Mucosa of descending colon (tissue), 3 donors: ENCODE measurements around the gene NUDT17. TPM values are rescaled to one million over a fixed set of nuclear protein-coding genes. Genes with fewer than 3 reads are reported as not detected.

Experiments
- ATAC-seq: fragments of 200-7000 bp; cut with Tn5 transposase; one replicate; pipeline ENCODE4 v1.9.1; 2020; ENCODE audit warnings: mild to moderate bottlenecking, moderate library complexity
- DNase-seq, 3 donors: peaks; one replicate each; pipeline ENCODE4 v3.0.0-alpha.2; 2020
- H3K36me3 ChIP-seq: fragments of 200-600 bp; one replicate; pipeline ENCODE4 v1.8.0; 2021; ENCODE audit warnings: low read depth, mild to moderate bottlenecking
- H3K4me1 ChIP-seq: fragments of 200-600 bp; one replicate; pipeline ENCODE4 v1.8.0; 2021; ENCODE audit warnings: low read depth, mild to moderate bottlenecking
- H3K4me3 ChIP-seq: fragments of 200-600 bp; one replicate; pipeline ENCODE4 v1.8.0; 2021; ENCODE audit warnings: mild to moderate bottlenecking
- H3K9me3 ChIP-seq: fragments of 200-600 bp; one replicate; pipeline ENCODE4 v1.8.0; 2021; ENCODE audit warnings: mild to moderate bottlenecking
- intact Hi-C, 2 donors: fragments of 100-400 bp; cut with DNase I in 1 of 2; cut with micrococcal nuclease in 1 of 2; formaldehyde crosslinking; loops; one replicate each; pipeline versions ENCODE4 v1.11.0 to v1.11.1; 2022; cut with DNase I, micrococcal nuclease
- total RNA-seq, 3 donors: library from RNA; stranded (reverse); fragmentation: NEBNext Ultra II Directional in 2 of 3; extraction: Animal tissue kit (Norgen Biotek cat#: 25700) in 2 of 3; gene quantifications; one replicate each; pipeline versions ENCODE4 v1.2.1 to v1.2.4, GENCODE V29; 2021 to 2023
- TF ChIP-seq, protein P1 (sequence below): fragments of 200-600 bp; IDR thresholded peaks from one replicate; pipeline ENCODE4 v1.8.0; 2022; ENCODE audit warnings: antibody characterized with exemption, mild to moderate bottlenecking
- donor health status: DM: no; HTN: no; CAD: no; lungs with moderate emphysema.
- donor health status: DM: no; HTN: no; CAD: no.
- donor health status: DM: no; HTN: yes; CAD: no.

Gene NUDT17
- total RNA-seq, 3 donors from 2014 or later = 1.1 to 2.5 (median 1.3) TPM

DNA sequence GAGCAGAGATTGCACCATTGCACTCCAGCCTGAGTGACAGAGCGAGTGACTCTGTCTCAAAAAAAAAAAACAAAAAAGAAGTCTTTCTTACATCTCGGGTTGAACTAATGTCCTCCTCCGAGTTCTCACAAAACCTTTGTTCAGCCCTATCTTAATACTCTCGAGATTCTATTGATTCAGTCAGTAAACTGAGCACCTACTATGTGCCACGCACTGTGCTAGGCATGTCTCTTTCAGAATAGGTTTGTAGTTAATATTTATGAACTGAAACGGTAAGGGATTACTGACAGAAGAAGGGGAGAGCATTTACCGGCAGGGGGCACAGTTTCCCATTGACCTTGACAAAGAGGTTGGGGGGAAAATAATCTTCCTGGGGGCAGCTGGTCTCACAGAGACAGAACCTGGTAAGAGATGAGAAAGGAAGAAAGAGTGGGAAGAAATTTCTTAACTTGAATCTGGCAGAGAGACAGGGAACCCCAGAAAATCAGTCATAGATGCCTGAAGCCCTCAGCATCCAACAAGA lies 10.1 kb downstream of the NUDT17 start:
- no peak for DNase-seq
- TF ChIP-seq, protein P1, sequence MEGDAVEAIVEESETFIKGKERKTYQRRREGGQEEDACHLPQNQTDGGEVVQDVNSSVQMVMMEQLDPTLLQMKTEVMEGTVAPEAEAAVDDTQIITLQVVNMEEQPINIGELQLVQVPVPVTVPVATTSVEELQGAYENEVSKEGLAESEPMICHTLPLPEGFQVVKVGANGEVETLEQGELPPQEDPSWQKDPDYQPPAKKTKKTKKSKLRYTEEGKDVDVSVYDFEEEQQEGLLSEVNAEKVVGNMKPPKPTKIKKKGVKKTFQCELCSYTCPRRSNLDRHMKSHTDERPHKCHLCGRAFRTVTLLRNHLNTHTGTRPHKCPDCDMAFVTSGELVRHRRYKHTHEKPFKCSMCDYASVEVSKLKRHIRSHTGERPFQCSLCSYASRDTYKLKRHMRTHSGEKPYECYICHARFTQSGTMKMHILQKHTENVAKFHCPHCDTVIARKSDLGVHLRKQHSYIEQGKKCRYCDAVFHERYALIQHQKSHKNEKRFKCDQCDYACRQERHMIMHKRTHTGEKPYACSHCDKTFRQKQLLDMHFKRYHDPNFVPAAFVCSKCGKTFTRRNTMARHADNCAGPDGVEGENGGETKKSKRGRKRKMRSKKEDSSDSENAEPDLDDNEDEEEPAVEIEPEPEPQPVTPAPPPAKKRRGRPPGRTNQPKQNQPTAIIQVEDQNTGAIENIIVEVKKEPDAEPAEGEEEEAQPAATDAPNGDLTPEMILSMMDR = no peak
- Histone ChIP-seq H3K9me3 (no peaks in the 10 kb centered on the region), H3K36me3 (no peaks in the 10 kb centered on the region), H3K4me3 (no peak overlapping the region), H3K4me1 (peaks cover 4% of the 10 kb centered on the region)
- intact Hi-C loops = no loop called here
- no peak for ATAC-seq

DNA sequence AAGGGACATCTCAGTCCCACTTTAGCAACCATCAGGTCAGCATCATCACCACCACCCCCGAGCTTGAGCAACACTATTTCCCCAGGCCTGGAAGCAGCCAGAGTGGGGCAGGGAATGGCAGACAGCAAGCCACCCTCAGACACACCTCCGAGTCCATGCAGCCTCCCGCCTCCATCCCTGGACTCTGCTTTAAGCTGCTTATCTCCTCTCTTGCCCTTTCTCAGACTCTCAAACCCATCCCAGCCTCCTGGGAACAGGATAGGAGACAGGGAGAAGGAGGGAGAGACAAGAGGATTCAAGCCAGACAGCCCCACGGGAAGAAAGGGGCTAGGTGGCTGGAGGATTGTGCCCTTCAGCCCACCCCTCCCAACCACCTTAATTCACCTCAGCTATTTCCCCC lies 11.7 kb downstream of the NUDT17 start:
- H3K9me3 ChIP-seq = no peaks in the 10 kb centered on the region
- H3K36me3 ChIP-seq = no peaks in the 10 kb centered on the region
- DNase-seq (no peak), ATAC-seq (no peak)
- intact Hi-C loops = no loop called here
- peaks cover 4% of the 10 kb centered on the region for H3K4me1 ChIP-seq
- TF ChIP-seq, protein P1 = no peak
- no peak overlapping the region for H3K4me3 ChIP-seq

GRCh38 chr1:145858238-145858900 lies 12.9 kb downstream of the NUDT17 start:
- Histone ChIP-seq H3K4me3 (peak overlapping the region; percentile 63), H3K36me3 (no peaks in the 10 kb centered on the region), H3K4me1 (peaks cover 4% of the 10 kb centered on the region), H3K9me3 (no peaks in the 10 kb centered on the region)
- intact Hi-C loops = no loop called here
- TF ChIP-seq, protein P1 = no peak
- DNase-seq (peak; percentile 77 to 84 (median 77)), ATAC-seq (peak; percentile 55)

DNA sequence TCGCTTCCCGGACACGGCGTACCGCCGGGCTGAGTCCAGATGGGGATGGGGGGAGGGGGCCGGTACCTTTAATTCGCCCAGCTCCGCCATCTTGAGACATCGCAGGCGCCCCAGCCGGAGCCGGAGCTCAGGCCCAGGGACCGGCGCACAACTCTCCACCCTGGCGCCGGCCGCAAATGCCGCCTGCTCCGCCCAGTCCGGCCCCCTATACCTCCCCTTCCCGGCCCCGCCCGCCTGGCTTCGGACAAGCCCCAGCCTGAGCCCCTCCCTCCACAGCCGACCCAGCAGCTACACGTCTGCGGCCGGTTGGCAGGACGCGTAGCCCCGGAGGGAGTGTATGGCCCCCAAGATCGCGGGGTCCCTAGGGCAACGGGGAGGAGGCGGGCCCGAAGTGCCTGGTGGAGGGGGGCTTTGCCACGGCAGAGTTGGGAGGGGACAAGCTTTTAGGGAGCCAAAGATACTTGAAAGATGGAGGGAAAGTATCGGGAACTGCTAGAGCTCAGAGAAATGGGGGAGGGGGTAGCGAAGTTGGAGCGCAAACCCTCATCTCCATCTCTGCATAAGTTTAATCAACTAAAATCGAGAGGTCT lies 13.6 kb downstream of the NUDT17 start, which contains the start of gene PIAS3:
Gene PIAS3, minus strand, starts transcription at position 181 of the 590 bp plus-strand sequence. Its CDS starts 91 bp downstream, at position 90.
- intact Hi-C loops = no loop called here

DNA sequence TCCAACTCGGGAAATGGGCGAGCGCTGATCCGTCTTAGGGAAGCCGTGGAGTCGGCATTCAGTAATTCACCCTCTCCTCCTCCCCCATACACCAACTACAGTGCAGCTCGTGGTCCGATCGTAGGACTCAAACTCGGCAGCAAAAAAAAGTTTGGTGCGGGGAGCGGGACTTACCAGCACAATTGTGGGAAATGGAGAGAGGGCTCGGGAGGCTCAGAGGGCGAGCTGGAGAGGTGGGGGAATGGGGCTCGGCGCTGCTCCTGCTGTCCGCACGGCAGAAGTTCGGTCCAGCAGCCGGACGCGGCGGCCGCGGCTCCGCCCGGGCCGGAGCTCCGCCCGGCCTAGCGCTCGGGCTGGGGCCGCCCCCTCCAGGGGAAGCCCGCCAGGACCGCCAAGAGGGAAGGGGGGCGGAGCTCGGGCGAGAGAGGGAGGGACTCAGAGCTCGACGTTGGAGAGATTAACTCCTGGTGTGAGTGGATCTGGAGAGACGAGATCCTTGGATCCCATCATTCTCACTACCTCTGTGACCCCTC lies 14.1 kb downstream of the NUDT17 start:
- Histone ChIP-seq H3K36me3 (no peaks in the 10 kb centered on the region), H3K4me3 (peak overlapping the region; percentile 63), H3K9me3 (no peaks in the 10 kb centered on the region), H3K4me1 (peaks cover 4% of the 10 kb centered on the region)
- TF ChIP-seq, protein P1 = no peak
- peak; percentile 90 to 94 (median 93) for DNase-seq
- intact Hi-C loops = no loop called here
- peak; percentile 84 for ATAC-seq

More for the DNA sequence above, 13.6 kb downstream of the NUDT17 start, which contains the start of gene PIAS3:
- TF ChIP-seq, protein P1 = no peak
- H3K4me3 ChIP-seq = peak within 1 kb of the TSS; percentile 63
- no peaks in the 10 kb centered on the region for H3K9me3 ChIP-seq
- DNase-seq (peak; percentile 95 to 97 (median 97)), ATAC-seq (peak; percentile 96)
- H3K4me1 ChIP-seq = peaks cover 4% of the 10 kb centered on the region
- no peaks in the 10 kb centered on the region for H3K36me3 ChIP-seq
